ENCODE data around the gene SLC39A12. TPM values are rescaled to one million over a fixed set of nuclear protein-coding genes. Genes with fewer than 3 reads are reported as not detected.

The SLC39A12 gene
- total and polyA plus RNA-seq, 2 of the 8 experiments (the other 6 are each of a cell fraction or from before 2014, with no cell fraction given), result not detected

DNA sequence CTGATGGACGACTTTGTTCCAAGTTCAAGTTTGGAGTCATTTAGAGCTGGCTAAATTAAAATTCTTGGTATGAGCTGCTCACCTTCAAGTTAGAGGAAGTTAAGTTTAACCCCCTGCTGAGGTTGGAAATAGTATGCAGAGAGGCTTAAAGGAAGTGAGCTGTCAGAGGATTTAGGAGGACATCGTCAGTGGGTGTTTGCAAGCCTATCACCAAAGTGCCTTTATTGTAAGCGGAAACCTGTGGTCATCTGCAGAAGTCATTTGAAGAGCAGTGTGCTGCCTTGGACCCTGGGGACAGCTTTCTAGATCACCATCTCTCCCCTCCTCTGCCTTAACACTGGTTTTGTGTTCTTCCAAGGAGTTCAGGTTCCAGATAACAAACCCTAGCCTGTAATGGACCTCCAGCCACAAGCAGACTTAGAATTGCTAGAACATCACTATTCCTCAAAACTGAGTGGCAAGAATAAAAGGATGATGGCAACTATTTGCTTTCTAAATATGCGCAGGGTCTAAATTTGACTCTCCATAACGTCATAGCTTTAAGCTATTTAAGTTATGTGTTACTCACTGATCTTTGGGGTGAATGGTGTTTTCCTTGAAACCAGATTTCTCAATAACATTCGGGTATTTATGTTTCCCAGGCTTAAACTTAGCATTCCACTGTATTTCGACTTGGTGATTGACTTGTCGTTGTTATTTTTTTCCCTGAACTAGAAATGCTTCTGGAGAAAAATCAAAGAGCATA lies 93.4 kb downstream of the SLC39A12 start (continued):
- TF ChIP-seq SIRT6 (IDR thresholded peaks at IDR 0.05; ENCODE audit: low read length) (no peak), JUND (IDR thresholded peaks at IDR 0.05; ENCODE audit: low read length) (no peak), TCF12 (IDR thresholded peaks at IDR 0.05; ENCODE audit: low read depth, low read length) (no peak), ZNF274 (IDR thresholded peaks at IDR 0.05; ENCODE audit: borderline replicate concordance, extremely low read depth, low read length) (no peak), POLR2AphosphoS5 (IDR thresholded peaks at IDR 0.05; ENCODE audit: low read depth, low read length) (no peak)
- TF ChIP-seq, protein P1, sequence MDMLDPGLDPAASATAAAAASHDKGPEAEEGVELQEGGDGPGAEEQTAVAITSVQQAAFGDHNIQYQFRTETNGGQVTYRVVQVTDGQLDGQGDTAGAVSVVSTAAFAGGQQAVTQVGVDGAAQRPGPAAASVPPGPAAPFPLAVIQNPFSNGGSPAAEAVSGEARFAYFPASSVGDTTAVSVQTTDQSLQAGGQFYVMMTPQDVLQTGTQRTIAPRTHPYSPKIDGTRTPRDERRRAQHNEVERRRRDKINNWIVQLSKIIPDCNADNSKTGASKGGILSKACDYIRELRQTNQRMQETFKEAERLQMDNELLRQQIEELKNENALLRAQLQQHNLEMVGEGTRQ (IDR thresholded peaks at IDR 0.05; ENCODE audit: low read length), result no peak
- TF ChIP-seq, protein P2, sequence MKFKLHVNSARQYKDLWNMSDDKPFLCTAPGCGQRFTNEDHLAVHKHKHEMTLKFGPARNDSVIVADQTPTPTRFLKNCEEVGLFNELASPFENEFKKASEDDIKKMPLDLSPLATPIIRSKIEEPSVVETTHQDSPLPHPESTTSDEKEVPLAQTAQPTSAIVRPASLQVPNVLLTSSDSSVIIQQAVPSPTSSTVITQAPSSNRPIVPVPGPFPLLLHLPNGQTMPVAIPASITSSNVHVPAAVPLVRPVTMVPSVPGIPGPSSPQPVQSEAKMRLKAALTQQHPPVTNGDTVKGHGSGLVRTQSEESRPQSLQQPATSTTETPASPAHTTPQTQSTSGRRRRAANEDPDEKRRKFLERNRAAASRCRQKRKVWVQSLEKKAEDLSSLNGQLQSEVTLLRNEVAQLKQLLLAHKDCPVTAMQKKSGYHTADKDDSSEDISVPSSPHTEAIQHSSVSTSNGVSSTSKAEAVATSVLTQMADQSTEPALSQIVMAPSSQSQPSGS (IDR thresholded peaks at IDR 0.05; ENCODE audit: low read length), result no peak
- TF ChIP-seq, protein P3, sequence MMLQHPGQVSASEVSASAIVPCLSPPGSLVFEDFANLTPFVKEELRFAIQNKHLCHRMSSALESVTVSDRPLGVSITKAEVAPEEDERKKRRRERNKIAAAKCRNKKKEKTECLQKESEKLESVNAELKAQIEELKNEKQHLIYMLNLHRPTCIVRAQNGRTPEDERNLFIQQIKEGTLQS (IDR thresholded peaks at IDR 0.05; ENCODE audit: insufficient read depth, low read depth, low read length), result no peak
